Neural progenitor cell (in vitro differentiated cells): ENCODE measurements around the gene THAP6. TPM values are rescaled to one million over a fixed set of nuclear protein-coding genes. Genes with fewer than 3 reads are reported as not detected.

Experiments used
- DNase-seq: peaks from one replicate; pipeline ENCODE4 v3.0.0-alpha.2; 2016; ENCODE audit warnings: low spot score
- H2AFZ ChIP-seq: fragments of 200-600 bp; sonication (generic); replicated peaks from 2 replicates; pipeline ENCODE4 v1.6.1; 2016; ENCODE audit warnings: antibody characterized with exemption
- H3F3A ChIP-seq: fragments of 200-600 bp; sonication (generic); 2 replicates; pipeline ENCODE4 v1.6.1; 2016; ENCODE audit warnings: antibody characterized with exemption, low read depth
- H3K27ac ChIP-seq: fragments of 200-600 bp; sonication (generic); 2 replicates; pipeline ENCODE4 v1.5.1; 2016; ENCODE audit warnings: mild to moderate bottlenecking
- H3K27me3 ChIP-seq: fragments of 200-600 bp; sonication (generic); 2 replicates; pipeline ENCODE4 v1.6.1; 2016; ENCODE audit warnings: mild to moderate bottlenecking, moderate library complexity
- H3K36me3 ChIP-seq: fragments of 200-600 bp; sonication (generic); 2 replicates; pipeline ENCODE4 v1.5.1; 2016
- H3K4me1 ChIP-seq: fragments of 200-600 bp; sonication (generic); 2 replicates; pipeline ENCODE4 v1.6.1; 2016; ENCODE audit warnings: mixed run types
- H3K4me2 ChIP-seq: fragments of 200-600 bp; sonication (generic); 2 replicates; pipeline ENCODE4 v1.6.1; 2016
- H3K4me3 ChIP-seq: fragments of 200-600 bp; sonication (generic); 2 replicates; pipeline ENCODE4 v1.5.1; 2016
- H3K79me2 ChIP-seq: fragments of 200-600 bp; sonication (generic); 2 replicates; pipeline ENCODE4 v1.6.1; 2016; ENCODE audit warnings: low read depth
- H3K9ac ChIP-seq: fragments of 200-600 bp; sonication (generic); 2 replicates; pipeline ENCODE4 v1.6.1; 2016
- H3K9me3 ChIP-seq: fragments of 200-600 bp; sonication (generic); 2 replicates; pipeline ENCODE4 v1.5.1; 2016; ENCODE audit warnings: low read depth
- H4K20me1 ChIP-seq: fragments of 200-600 bp; sonication (generic); 2 replicates; pipeline ENCODE4 v1.6.1; 2016; ENCODE audit warnings: low read depth
- H3K27ac Mint-ChIP-seq: 3 replicates; pipeline ENCODE4 v1.8.0; 2021; ENCODE audit warnings: mixed read lengths
- H3K27me3 Mint-ChIP-seq: 2 replicates; pipeline ENCODE4 v1.8.0; 2022; ENCODE audit warnings: low read depth, mild to moderate bottlenecking, inconsistent platforms, moderate library complexity, mixed read lengths; ENCODE audit not compliant: insufficient read depth
- H3K36me3 Mint-ChIP-seq: 3 replicates; pipeline ENCODE4 v1.8.0; 2021; ENCODE audit warnings: mixed read lengths
- H3K4me1 Mint-ChIP-seq: 3 replicates; pipeline ENCODE4 v1.8.0; 2021; ENCODE audit warnings: mixed read lengths
- H3K4me3 Mint-ChIP-seq: 3 replicates; pipeline ENCODE4 v1.8.0; 2021; ENCODE audit warnings: mild to moderate bottlenecking, moderate library complexity, mixed read lengths
- H3K9me3 Mint-ChIP-seq: 3 replicates; pipeline ENCODE4 v1.8.0; 2020; ENCODE audit warnings: mixed read lengths
- EZH2 ChIP-seq: fragments of 200-600 bp; sonication (generic); IDR thresholded peaks from 2 replicates; pipeline ENCODE4 v1.6.1; 2017; ENCODE audit warnings: antibody characterized with exemption, mild to moderate bottlenecking, moderate library complexity
- EZH2phosphoT487 ChIP-seq: fragments of 200-600 bp; sonication (generic); IDR thresholded peaks from 2 replicates; pipeline ENCODE4 v1.6.1; 2017; ENCODE audit warnings: antibody characterized with exemption
- total RNA-seq: library from RNA; depleted of rRNA; stranded (reverse); fragments of >200 nt; gene quantifications from 2 replicates; pipeline ENCODE4 v1.2.3, GENCODE V29; 2015; ENCODE audit warnings: low replicate concordance
- TF ChIP-seq, protein P1 (sequence below): fragments of 200-600 bp; sonication (generic); IDR thresholded peaks from 2 replicates; pipeline ENCODE4 v1.5.1; 2017; ENCODE audit warnings: antibody characterized with exemption, mild to moderate bottlenecking

THAP6 gene
- total RNA-seq, 1 donor from 2014 or later, result 30.6 TPM

DNA sequence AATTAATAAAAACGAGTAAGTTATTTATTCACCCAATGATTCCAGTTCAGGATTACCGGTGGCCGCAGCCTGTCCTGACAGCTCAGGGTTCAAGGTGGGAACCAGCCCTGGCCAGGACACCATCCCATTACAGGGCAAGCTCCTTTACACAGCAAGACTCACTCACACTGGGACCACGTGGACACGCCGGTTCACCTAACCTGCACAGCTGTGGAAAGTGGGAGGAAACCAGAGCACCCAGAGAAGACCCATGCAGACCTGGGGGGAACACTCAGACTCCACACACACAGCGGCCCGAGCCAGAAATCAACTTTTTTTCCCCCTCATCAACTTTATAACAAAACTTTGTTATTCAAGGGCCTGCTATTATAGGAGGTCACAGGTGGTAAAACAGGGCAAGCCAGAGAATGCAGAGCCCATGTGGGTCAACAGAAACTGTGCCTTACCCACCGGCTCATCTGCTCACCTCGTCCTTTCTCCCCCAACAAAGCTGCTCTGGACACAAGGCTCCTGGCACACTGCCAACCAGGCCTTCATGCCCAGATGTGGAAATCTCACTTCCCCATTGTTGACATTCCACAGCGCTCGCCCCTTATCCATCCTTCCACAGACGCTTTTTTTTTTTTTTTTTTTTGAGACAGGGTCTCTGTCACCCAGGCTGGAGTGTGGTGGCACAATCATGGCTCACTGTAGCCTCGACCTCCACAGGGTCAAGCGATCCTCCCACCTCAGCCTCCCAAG, 33.5 kb downstream of the THAP6 start:
- TF ChIP-seq EZH2 (no peak), EZH2phosphoT487 (no peak)
- TF ChIP-seq, protein P1, sequence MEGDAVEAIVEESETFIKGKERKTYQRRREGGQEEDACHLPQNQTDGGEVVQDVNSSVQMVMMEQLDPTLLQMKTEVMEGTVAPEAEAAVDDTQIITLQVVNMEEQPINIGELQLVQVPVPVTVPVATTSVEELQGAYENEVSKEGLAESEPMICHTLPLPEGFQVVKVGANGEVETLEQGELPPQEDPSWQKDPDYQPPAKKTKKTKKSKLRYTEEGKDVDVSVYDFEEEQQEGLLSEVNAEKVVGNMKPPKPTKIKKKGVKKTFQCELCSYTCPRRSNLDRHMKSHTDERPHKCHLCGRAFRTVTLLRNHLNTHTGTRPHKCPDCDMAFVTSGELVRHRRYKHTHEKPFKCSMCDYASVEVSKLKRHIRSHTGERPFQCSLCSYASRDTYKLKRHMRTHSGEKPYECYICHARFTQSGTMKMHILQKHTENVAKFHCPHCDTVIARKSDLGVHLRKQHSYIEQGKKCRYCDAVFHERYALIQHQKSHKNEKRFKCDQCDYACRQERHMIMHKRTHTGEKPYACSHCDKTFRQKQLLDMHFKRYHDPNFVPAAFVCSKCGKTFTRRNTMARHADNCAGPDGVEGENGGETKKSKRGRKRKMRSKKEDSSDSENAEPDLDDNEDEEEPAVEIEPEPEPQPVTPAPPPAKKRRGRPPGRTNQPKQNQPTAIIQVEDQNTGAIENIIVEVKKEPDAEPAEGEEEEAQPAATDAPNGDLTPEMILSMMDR, result no peak
- H3F3A ChIP-seq, result no peaks in the 10 kb centered on the region
- H3K27ac Mint-ChIP-seq, result no peak overlapping the region
- no peaks in the 10 kb centered on the region for H3K9me3 ChIP-seq
- no peaks in the 10 kb centered on the region for H3K4me1 ChIP-seq
- H3K4me3 Mint-ChIP-seq, result no peak overlapping the region
- H2AFZ ChIP-seq, result no peak overlapping the region
- H3K36me3 Mint-ChIP-seq, result peaks cover 2% of the 10 kb centered on the region
- H3K79me2 ChIP-seq, result no peaks in the 10 kb centered on the region
- H3K4me3 ChIP-seq, result no peak overlapping the region
- no peak overlapping the region for H3K27ac ChIP-seq
- no peaks in the 10 kb centered on the region for H4K20me1 ChIP-seq
- H3K36me3 ChIP-seq, result no peaks in the 10 kb centered on the region
- H3K9ac ChIP-seq, result no peak overlapping the region
- H3K27me3 Mint-ChIP-seq, result peaks cover 5% of the 10 kb centered on the region
- H3K27me3 ChIP-seq, result no peaks in the 10 kb centered on the region
- no peak for DNase-seq
- no peak overlapping the region for H3K4me2 ChIP-seq
- peaks cover 9% of the 10 kb centered on the region for H3K4me1 Mint-ChIP-seq
- H3K9me3 Mint-ChIP-seq, result no peaks in the 10 kb centered on the region

DNA sequence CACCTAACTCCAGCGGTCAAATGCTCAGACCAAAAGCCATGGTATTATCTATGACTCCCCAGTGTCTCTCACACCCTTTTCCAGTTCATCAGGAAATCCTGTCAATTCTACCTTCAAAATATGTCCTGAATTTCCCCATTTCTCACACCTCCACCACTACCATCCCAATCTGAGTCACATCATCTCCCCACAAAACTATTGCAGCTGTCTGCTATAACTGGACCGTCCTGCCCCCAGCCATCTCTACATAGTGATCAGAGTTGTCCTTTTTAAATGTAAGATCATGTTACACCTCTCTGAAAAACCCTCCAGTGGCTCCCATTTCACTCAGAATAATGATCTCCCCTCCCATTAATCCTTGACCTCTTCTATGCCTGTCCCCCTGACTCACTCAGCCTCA, 34.7 kb downstream of the THAP6 start:
- Histone ChIP-seq H3K4me2 (no peak overlapping the region), H3K79me2 (no peaks in the 10 kb centered on the region), H3K9ac (no peak overlapping the region), H3K4me3 (no peak overlapping the region), H3K4me1 (no peaks in the 10 kb centered on the region), H2AFZ (no peak overlapping the region), H3F3A (no peaks in the 10 kb centered on the region), H3K27ac (no peak overlapping the region), H3K27me3 (no peaks in the 10 kb centered on the region), H3K9me3 (no peaks in the 10 kb centered on the region), H4K20me1 (no peaks in the 10 kb centered on the region), H3K36me3 (no peaks in the 10 kb centered on the region)
- H3K9me3 Mint-ChIP-seq, result no peaks in the 10 kb centered on the region
- peaks cover 5% of the 10 kb centered on the region for H3K27me3 Mint-ChIP-seq
- peaks cover 9% of the 10 kb centered on the region for H3K4me1 Mint-ChIP-seq
- TF ChIP-seq EZH2phosphoT487 (no peak), EZH2 (no peak)
- TF ChIP-seq, protein P1, result no peak
- H3K36me3 Mint-ChIP-seq, result peaks cover 2% of the 10 kb centered on the region
- H3K4me3 Mint-ChIP-seq, result no peak overlapping the region
- DNase-seq, result no peak
- H3K27ac Mint-ChIP-seq, result no peak overlapping the region

DNA sequence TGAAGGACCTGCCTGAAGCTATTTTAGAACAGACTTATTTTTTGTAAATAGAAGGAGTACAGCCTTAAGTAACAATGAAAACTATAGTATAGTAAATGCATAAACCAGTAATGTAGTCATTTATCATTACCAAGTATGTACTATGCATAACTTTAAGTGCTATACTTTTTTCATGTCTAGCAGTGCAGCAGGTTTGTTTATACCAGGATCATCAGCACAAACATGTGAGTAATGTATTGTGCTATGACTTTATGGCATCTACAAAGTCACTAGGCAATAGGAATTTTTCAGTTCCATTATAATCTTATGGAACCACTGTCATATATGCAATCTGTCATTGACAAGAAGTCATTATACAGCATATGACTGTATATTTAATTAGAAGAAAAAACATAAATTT, 38.2 kb downstream of the THAP6 start:
- peaks cover 5% of the 10 kb centered on the region for H3K27me3 Mint-ChIP-seq
- Histone ChIP-seq H3K4me3 (no peak overlapping the region), H3K4me1 (peaks cover 9% of the 10 kb centered on the region), H3K9me3 (no peaks in the 10 kb centered on the region), H3K27ac (no peak overlapping the region), H3K9ac (no peak overlapping the region), H3K36me3 (no peaks in the 10 kb centered on the region), H3F3A (no peaks in the 10 kb centered on the region), H3K79me2 (no peaks in the 10 kb centered on the region), H2AFZ (no peak overlapping the region), H3K4me2 (no peak overlapping the region), H3K27me3 (no peaks in the 10 kb centered on the region), H4K20me1 (no peaks in the 10 kb centered on the region)
- TF ChIP-seq EZH2 (no peak), EZH2phosphoT487 (no peak)
- TF ChIP-seq, protein P1, result no peak
- no peak overlapping the region for H3K4me3 Mint-ChIP-seq
- peaks cover 24% of the 10 kb centered on the region for H3K4me1 Mint-ChIP-seq
- H3K9me3 Mint-ChIP-seq, result no peaks in the 10 kb centered on the region
- DNase-seq, result no peak
- no peak overlapping the region for H3K27ac Mint-ChIP-seq
- H3K36me3 Mint-ChIP-seq, result no peaks in the 10 kb centered on the region
